Measurements from ENCODE around the gene SLC12A5.

DNA sequence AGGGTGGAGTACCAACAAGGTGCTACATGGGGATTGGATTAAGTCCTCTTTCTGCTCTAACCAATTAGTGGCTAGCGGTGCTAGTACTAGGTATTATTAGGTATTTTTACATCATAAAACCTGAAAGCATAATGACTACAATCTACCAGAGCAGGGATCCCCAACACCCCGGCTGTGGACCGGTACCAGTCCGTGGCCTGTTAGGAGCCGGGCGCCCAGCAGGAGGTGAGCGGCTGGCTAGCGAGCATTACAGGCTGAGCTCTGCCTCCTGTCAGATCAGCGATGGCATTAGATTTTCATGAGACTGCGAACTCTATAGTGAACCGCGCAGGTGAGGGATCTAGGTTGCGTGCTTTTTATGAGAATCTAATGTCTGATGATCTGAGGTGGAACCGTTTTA, 80.0 kb downstream of the SLC12A5 start:
- TF ChIP-seq EZH2 (IDR thresholded peaks at IDR 0.05) (no peak), EZH2phosphoT487 (IDR thresholded peaks at IDR 0.05) (no peak)
- TF ChIP-seq, protein P1, sequence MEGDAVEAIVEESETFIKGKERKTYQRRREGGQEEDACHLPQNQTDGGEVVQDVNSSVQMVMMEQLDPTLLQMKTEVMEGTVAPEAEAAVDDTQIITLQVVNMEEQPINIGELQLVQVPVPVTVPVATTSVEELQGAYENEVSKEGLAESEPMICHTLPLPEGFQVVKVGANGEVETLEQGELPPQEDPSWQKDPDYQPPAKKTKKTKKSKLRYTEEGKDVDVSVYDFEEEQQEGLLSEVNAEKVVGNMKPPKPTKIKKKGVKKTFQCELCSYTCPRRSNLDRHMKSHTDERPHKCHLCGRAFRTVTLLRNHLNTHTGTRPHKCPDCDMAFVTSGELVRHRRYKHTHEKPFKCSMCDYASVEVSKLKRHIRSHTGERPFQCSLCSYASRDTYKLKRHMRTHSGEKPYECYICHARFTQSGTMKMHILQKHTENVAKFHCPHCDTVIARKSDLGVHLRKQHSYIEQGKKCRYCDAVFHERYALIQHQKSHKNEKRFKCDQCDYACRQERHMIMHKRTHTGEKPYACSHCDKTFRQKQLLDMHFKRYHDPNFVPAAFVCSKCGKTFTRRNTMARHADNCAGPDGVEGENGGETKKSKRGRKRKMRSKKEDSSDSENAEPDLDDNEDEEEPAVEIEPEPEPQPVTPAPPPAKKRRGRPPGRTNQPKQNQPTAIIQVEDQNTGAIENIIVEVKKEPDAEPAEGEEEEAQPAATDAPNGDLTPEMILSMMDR (IDR thresholded peaks at IDR 0.05): no peak

Data from neural progenitor cell (in vitro differentiated cells).